Measurements from ENCODE around the gene USP46.

DNA sequence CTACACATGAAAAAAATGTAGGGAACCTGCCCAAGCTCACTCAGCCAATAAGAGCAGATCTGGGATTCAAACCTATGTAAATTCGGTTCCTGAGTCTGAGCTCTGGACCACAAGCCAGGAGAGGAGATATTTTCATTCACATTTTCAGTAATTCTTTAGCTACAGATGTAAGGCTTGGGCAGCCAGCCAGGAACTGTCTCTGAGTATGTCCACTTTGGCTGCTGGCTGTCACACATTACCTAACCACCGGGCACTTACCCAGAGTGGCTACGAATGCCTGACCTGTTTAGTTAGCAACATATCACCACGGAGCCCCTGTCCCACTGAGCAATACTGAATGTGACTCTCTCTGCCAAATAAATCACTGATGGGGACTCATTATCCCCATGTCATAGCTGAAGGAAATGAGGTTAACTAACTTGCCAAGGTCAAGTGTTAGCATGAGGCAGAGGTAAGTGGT lies 15.3 kb downstream of the USP46 start:
- TF ChIP-seq, protein P1, sequence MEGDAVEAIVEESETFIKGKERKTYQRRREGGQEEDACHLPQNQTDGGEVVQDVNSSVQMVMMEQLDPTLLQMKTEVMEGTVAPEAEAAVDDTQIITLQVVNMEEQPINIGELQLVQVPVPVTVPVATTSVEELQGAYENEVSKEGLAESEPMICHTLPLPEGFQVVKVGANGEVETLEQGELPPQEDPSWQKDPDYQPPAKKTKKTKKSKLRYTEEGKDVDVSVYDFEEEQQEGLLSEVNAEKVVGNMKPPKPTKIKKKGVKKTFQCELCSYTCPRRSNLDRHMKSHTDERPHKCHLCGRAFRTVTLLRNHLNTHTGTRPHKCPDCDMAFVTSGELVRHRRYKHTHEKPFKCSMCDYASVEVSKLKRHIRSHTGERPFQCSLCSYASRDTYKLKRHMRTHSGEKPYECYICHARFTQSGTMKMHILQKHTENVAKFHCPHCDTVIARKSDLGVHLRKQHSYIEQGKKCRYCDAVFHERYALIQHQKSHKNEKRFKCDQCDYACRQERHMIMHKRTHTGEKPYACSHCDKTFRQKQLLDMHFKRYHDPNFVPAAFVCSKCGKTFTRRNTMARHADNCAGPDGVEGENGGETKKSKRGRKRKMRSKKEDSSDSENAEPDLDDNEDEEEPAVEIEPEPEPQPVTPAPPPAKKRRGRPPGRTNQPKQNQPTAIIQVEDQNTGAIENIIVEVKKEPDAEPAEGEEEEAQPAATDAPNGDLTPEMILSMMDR (conservative IDR thresholded peaks at IDR 0.05) = no peak
- no peak for TF ChIP-seq ZFX (IDR thresholded peaks at IDR 0.05)
